Neural cell (in vitro differentiated cells): ENCODE results near the gene MYG1. TPM values are rescaled to one million over a fixed set of nuclear protein-coding genes. Genes with fewer than 3 reads are reported as not detected.

Experiments
- H2AFZ ChIP-seq: fragments of 200-600, 300-800 bp; sonication (generic), shearing (Covaris generic); 2 replicates; pipeline ENCODE4 v1.6.0; 2014; ENCODE audit warnings: low read depth, mild to moderate bottlenecking, antibody characterized with exemption, low read length, moderate library complexity
- H3F3A ChIP-seq: fragments of 200-600 bp; shearing (Covaris generic); 2 replicates; pipeline ENCODE4 v1.6.1; 2016; ENCODE audit warnings: mild to moderate bottlenecking, moderate library complexity, mixed read lengths, antibody characterized with exemption, low read length; ENCODE audit not compliant: insufficient read depth, poor library complexity, severe bottlenecking
- H3K27ac ChIP-seq: fragments of 200-600, 300-800 bp; sonication (generic), shearing (Covaris generic); 2 replicates; pipeline ENCODE4 v1.5.1; 2014; ENCODE audit warnings: mild to moderate bottlenecking, low read length, moderate library complexity
- H3K27me3 ChIP-seq: fragments of 300-800, 200-600 bp; sonication (generic), shearing (Covaris generic); 2 replicates; pipeline ENCODE4 v1.6.0; 2014; ENCODE audit warnings: mild to moderate bottlenecking, low read depth, low read length, moderate library complexity; ENCODE audit not compliant: insufficient read depth
- H3K36me3 ChIP-seq: fragments of 300-800, 200-600 bp; sonication (generic), shearing (Covaris generic); 2 replicates; pipeline ENCODE4 v1.5.1; 2014; ENCODE audit warnings: mild to moderate bottlenecking, antibody characterized with exemption, low read length, moderate library complexity; ENCODE audit not compliant: insufficient read depth
- H3K4me2 ChIP-seq: fragments of 300-800, 200-600 bp; sonication (generic), shearing (Covaris generic); 2 replicates; pipeline ENCODE4 v1.6.0; 2014; ENCODE audit warnings: mild to moderate bottlenecking, low read length
- H3K4me3 ChIP-seq: fragments of 300-800, 200-600 bp; sonication (generic), shearing (Covaris generic); 2 replicates; pipeline ENCODE4 v1.5.1; 2014; ENCODE audit warnings: mild to moderate bottlenecking, low read length, moderate library complexity
- H3K79me2 ChIP-seq: fragments of 200-600 bp; shearing (Covaris generic); replicated peaks from 2 replicates; pipeline ENCODE4 v1.6.0; 2014; ENCODE audit warnings: mild to moderate bottlenecking, low read length, moderate library complexity; ENCODE audit not compliant: insufficient read depth
- H3K9ac ChIP-seq: fragments of 300-800, 200-600 bp; sonication (generic), shearing (Covaris generic); 2 replicates; pipeline ENCODE4 v1.6.1; 2016; ENCODE audit warnings: mild to moderate bottlenecking, low read length, mixed read lengths
- H3K9me2 ChIP-seq: fragments of 200-600 bp; shearing (Covaris generic); 2 replicates; pipeline ENCODE4 v1.6.1; 2016; ENCODE audit warnings: mild to moderate bottlenecking, low read length, mixed read lengths; ENCODE audit not compliant: insufficient read depth
- H3K9me3 ChIP-seq: fragments of 200-600, 300-800 bp; sonication (generic), shearing (Covaris generic); 2 replicates; pipeline ENCODE4 v1.6.1; 2016; ENCODE audit warnings: mild to moderate bottlenecking, mixed run types, low read length, moderate library complexity, mixed read lengths
- H4K20me1 ChIP-seq: fragments of 200-600 bp; shearing (Covaris generic); 2 replicates; pipeline ENCODE4 v1.6.1; 2016; ENCODE audit warnings: mild to moderate bottlenecking, mixed run types; ENCODE audit not compliant: insufficient read depth
- EP300 ChIP-seq: fragments of 450-650 bp; conservative IDR thresholded peaks from 2 replicates; pipeline ENCODE4 v1.6.1; 2014; ENCODE audit warnings: antibody characterized with exemption, mild to moderate bottlenecking, moderate library complexity; ENCODE audit not compliant: poor library complexity, severe bottlenecking
- EZH2 ChIP-seq: fragments of 200-600, 300-800 bp; shearing (Covaris generic), sonication (generic); IDR thresholded peaks from 2 replicates; pipeline ENCODE4 v1.6.1; 2014; ENCODE audit warnings: antibody characterized with exemption, low read length, borderline replicate concordance, mild to moderate bottlenecking; ENCODE audit not compliant: insufficient read depth, poor library complexity, severe bottlenecking
- MXI1 ChIP-seq: fragments of 450-650 bp; conservative IDR thresholded peaks from 2 replicates; pipeline ENCODE4 v1.6.1; 2014; ENCODE audit warnings: antibody characterized with exemption, mild to moderate bottlenecking; ENCODE audit not compliant: poor library complexity, severe bottlenecking
- POLR2AphosphoS5 ChIP-seq: IDR thresholded peaks from 2 replicates; pipeline ENCODE4 v1.6.1; 2012
- RAD21 ChIP-seq: fragments of 450-650 bp; conservative IDR thresholded peaks from 2 replicates; pipeline ENCODE4 v1.6.1; 2014; ENCODE audit warnings: antibody characterized with exemption, mild to moderate bottlenecking, moderate library complexity
- SMC3 ChIP-seq: fragments of 450-650 bp; conservative IDR thresholded peaks from 2 replicates; pipeline ENCODE4 v1.6.1; 2014; ENCODE audit warnings: antibody characterized with exemption, mild to moderate bottlenecking, moderate library complexity; ENCODE audit not compliant: poor library complexity
- TAF1 ChIP-seq: IDR thresholded peaks from 2 replicates; pipeline ENCODE4 v1.6.1; 2012; ENCODE audit warnings: low read depth
- polyA plus RNA-seq: library from polyadenylated mRNA; depleted of rRNA; stranded (reverse); fragments of >200 nt; gene quantifications from 2 replicates; pipeline ENCODE4 v1.2.3, GENCODE V29; 2014
- TF ChIP-seq, protein P1 (sequence below): IDR thresholded peaks from 2 replicates; pipeline ENCODE4 v1.6.1; 2012; ENCODE audit warnings: borderline replicate concordance
- TF ChIP-seq, protein P2 (sequence below): fragments of 450-650 bp; IDR thresholded peaks from 2 replicates; pipeline ENCODE4 v1.5.1; 2014; ENCODE audit warnings: antibody characterized with exemption, mild to moderate bottlenecking, moderate library complexity; ENCODE audit not compliant: poor library complexity, severe bottlenecking

MYG1 gene
- polyA plus RNA-seq, 1 donor from 2014 or later, result 70.5 TPM

DNA sequence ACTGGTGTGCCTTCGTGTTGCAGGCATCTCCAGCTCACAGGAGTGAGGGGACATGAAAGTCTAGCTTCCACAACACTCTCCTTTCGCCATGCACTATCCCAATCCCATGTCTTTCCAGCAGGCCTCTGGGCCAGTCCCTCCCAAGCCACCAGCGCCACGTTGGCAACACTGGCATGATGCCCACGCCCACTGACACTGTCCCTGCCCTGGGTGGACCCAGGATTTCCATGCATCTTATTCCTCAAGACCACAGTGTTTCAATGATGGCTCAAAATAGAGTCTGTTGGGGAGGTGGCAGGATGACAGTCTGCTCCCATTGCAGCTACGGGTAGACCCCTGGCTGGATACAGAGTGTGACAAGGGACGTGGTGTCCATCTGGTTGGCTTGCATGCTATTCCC is 34.4 kb downstream of the MYG1 start:
- Histone ChIP-seq H3K27ac (no peak overlapping the region), H3K4me2 (no peak overlapping the region), H3K36me3 (no peaks in the 10 kb centered on the region), H3K4me3 (no peak overlapping the region), H2AFZ (no peak overlapping the region), H4K20me1 (no peaks in the 10 kb centered on the region), H3K27me3 (no peaks in the 10 kb centered on the region), H3K9me3 (no peaks in the 10 kb centered on the region), H3F3A (no peaks in the 10 kb centered on the region), H3K9me2 (no peaks in the 10 kb centered on the region), H3K9ac (no peak overlapping the region), H3K79me2 (no peaks in the 10 kb centered on the region)
- TF ChIP-seq TAF1 (no peak), EZH2 (no peak), SMC3 (no peak), MXI1 (no peak), POLR2AphosphoS5 (no peak), EP300 (no peak), RAD21 (no peak)
- TF ChIP-seq, protein P1, sequence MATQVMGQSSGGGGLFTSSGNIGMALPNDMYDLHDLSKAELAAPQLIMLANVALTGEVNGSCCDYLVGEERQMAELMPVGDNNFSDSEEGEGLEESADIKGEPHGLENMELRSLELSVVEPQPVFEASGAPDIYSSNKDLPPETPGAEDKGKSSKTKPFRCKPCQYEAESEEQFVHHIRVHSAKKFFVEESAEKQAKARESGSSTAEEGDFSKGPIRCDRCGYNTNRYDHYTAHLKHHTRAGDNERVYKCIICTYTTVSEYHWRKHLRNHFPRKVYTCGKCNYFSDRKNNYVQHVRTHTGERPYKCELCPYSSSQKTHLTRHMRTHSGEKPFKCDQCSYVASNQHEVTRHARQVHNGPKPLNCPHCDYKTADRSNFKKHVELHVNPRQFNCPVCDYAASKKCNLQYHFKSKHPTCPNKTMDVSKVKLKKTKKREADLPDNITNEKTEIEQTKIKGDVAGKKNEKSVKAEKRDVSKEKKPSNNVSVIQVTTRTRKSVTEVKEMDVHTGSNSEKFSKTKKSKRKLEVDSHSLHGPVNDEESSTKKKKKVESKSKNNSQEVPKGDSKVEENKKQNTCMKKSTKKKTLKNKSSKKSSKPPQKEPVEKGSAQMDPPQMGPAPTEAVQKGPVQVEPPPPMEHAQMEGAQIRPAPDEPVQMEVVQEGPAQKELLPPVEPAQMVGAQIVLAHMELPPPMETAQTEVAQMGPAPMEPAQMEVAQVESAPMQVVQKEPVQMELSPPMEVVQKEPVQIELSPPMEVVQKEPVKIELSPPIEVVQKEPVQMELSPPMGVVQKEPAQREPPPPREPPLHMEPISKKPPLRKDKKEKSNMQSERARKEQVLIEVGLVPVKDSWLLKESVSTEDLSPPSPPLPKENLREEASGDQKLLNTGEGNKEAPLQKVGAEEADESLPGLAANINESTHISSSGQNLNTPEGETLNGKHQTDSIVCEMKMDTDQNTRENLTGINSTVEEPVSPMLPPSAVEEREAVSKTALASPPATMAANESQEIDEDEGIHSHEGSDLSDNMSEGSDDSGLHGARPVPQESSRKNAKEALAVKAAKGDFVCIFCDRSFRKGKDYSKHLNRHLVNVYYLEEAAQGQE, result no peak

DNA sequence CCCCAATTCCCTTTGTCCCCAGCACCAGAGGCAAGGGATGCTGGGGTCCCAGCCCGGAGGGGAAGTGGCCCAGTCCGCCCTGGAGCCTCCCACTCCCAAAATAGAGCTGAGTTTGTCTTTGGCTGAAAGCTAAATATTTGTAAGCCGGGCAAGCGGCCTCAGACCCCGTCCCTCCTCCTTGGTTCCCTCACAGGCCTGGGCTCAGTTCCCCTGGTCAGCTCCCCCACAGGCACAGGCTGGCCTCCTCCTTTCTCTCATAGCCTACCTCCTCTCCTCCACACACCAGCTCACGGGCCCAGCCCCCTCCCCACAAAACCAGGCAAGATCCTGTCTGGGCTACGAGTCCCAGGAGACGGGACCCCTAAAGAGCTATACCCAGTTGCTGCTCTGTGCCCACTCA is 35.3 kb downstream of the MYG1 start:
- Histone ChIP-seq H3K79me2 (no peaks in the 10 kb centered on the region), H3F3A (no peaks in the 10 kb centered on the region), H3K9ac (no peak overlapping the region), H4K20me1 (no peaks in the 10 kb centered on the region), H3K4me3 (no peak overlapping the region), H3K27ac (no peak overlapping the region), H3K36me3 (no peaks in the 10 kb centered on the region), H3K9me2 (no peaks in the 10 kb centered on the region), H2AFZ (no peak overlapping the region), H3K4me2 (no peak overlapping the region), H3K9me3 (no peaks in the 10 kb centered on the region), H3K27me3 (no peaks in the 10 kb centered on the region)
- TF ChIP-seq, protein P1, result no peak
- TF ChIP-seq POLR2AphosphoS5, result no peak
- TF ChIP-seq RAD21, result no peak
- no peak for TF ChIP-seq MXI1
- TF ChIP-seq EP300, result no peak
- TF ChIP-seq TAF1, result no peak
- no peak for TF ChIP-seq SMC3
- TF ChIP-seq, protein P2, sequence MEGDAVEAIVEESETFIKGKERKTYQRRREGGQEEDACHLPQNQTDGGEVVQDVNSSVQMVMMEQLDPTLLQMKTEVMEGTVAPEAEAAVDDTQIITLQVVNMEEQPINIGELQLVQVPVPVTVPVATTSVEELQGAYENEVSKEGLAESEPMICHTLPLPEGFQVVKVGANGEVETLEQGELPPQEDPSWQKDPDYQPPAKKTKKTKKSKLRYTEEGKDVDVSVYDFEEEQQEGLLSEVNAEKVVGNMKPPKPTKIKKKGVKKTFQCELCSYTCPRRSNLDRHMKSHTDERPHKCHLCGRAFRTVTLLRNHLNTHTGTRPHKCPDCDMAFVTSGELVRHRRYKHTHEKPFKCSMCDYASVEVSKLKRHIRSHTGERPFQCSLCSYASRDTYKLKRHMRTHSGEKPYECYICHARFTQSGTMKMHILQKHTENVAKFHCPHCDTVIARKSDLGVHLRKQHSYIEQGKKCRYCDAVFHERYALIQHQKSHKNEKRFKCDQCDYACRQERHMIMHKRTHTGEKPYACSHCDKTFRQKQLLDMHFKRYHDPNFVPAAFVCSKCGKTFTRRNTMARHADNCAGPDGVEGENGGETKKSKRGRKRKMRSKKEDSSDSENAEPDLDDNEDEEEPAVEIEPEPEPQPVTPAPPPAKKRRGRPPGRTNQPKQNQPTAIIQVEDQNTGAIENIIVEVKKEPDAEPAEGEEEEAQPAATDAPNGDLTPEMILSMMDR, result no peak
- no peak for TF ChIP-seq EZH2
